HG03558 (cell line): ENCODE measurements around the gene SMNDC1.
"Not testable (repeated sequence)": the region's sequence is repeated elsewhere in the genome, so short reads cannot be mapped to it uniquely, and the experiment has no call there.

ENCODE experiments used
- ATAC-seq: cut with Tn5 transposase; IDR thresholded peaks from one replicate; pipeline ENCODE4 v1.9.1; 2021; ENCODE audit warnings: moderate number of reproducible peaks; ENCODE audit not compliant: unreplicated experiment; ENCODE audit errors: extremely low read depth

SMNDC1 gene

GRCh38 chr10:110304780-110305421 lies at the start of gene SMNDC1:
Gene SMNDC1 (minus strand): TSS chr10:110304920. CDS start chr10:110303587, 1,333 bp downstream.
- ATAC-seq: peak; percentile 83

GRCh38 chr10:110354322-110354766 lies 49.6 kb upstream of the SMNDC1 start:
- ATAC-seq: peak; percentile 20

DNA sequence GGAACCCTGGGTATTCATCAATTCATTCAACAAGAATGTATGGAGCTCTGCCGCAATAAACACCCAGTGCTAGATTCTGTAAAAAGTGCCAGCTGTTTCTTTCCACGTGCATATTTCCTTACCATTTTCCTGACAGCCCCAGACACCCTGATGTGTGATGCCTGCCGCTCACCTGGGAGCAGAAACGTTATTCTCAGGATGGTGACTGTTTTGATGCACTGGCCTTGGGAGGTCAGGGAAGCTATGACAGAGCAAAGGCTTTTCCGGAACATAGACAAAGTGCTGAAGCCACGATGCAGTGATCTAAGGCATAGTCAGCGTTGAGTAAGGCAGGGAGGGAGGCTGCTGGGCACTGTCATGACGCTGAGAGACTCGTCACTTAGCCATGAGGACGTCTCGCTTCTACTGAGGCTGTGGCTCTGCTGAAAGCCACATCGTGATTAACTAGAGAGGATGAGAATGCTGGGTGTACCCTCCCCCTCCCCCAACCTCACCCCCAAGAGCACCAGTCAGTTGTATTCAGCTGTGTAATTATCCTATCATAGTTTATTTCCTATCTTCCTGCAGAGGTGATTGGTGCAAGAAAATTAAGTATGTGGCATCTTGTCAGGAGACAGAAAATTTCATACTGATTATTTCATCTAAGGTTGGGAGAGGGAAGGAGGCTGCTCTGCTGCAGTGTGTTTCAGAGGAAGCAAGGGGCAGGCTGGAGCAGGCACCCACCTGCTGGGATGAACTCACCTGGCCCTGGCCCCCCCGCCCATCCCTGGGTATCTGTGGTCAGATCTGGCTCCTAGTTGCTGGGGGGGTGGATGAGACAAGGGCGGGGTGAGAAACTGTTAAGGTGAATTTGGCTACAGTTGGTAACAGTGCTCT lies 48.8 kb upstream of the SMNDC1 start:
- ATAC-seq: no peak

DNA sequence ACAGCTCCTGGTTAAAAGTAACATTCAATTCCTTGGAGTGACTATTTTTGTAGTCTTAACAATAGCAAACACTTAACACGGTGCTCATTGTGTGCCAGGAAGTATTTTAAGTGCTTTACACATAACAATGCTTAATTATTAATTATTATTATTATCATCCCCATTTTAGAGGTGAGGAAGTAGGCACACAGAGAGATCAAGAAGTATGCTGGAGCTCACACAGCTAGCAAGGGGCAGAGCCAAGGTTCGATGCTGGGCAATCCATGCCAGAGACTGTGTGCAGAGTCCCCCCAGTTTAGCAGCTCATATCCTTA lies 48.2 kb upstream of the SMNDC1 start:
- no peak for ATAC-seq

- no peak for ATAC-seq
Measured at GRCh38 chr10:110350812-110351211, 46.1 kb upstream of the SMNDC1 start.

DNA sequence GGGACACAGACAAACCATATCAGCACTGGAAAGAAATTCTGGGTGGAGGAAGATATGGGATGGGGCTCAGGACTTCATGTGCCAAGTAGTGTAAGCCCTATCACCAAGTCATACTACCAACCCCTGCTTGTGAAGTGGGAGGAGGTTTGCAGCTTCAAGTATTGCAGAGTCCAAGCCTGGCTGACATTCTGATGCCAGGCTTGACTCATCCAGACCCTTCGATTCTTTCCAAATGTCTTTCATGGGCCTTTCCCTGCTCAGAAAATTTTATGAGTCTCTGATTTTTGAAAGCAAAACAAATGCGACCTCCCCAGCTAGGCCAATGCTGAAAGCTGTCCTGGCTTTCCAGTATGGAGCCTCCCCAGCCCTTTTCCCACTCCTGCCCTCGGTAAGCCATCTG lies 45.1 kb upstream of the SMNDC1 start:
- ATAC-seq: no peak

DNA sequence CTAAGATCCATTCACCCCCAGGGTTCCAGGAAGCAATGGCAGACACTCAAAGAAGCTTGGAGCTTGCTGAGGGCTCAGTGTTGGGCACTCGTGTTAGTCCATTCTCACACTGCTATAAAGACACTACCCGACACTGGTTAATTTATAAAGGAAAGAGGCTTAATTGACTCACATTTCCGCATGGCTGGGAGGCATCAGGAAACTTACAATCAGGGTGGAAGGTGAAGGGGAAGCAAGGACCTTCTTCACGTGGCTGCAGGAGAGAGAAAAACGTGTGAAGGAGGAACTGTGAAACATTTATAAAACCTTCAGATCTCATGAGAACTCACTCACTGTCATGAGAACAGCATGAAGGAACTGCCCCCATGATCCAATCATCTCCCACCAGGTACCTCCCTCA lies 44.7 kb upstream of the SMNDC1 start:
- ATAC-seq: no peak

- ATAC-seq: no peak
Measured at GRCh38 chr10:110348336-110348735, 43.6 kb upstream of the SMNDC1 start.

DNA sequence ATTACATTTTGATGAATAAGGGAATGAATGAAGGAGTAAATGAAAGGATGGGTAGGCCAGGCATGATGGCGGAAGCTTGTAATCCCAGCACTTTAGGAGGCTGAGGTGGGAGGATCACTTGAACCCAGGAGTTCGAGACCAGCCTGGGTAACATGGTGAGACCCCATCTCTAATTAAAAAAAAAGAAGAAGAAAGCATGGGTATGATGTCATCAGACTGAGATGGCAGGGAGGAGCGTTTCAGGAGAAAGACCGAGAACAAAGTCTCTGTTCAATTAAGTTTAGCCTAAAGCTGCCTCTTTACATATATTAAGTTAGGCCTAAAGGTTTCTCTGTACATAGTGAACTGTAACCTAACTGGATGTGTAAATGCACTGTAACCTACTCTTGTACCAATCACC lies 42.2 kb upstream of the SMNDC1 start:
- ATAC-seq: no peak

DNA sequence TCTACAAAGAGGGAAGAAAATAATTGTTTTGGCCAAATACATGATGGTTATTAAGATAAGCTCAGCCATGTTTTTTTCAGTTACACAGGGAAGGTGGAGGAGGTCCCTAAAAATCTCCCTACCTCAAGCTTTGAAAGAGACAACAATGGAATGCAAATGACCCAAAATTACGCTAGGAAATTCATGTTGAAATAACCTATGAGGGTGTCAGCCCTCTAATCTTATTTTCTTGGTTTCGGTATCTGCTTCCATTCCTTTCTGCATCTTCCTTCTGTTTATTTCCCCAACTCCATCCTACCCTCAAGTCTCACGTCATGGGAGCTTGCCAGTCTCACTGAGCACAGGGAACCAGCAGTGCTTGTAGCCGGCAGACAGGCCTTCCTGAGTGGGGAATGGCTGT lies 40.6 kb upstream of the SMNDC1 start:
- no peak for ATAC-seq

GRCh38 chr10:110344622-110345021 lies 39.9 kb upstream of the SMNDC1 start:
- ATAC-seq: no peak

GRCh38 chr10:110343947-110344346 lies 39.2 kb upstream of the SMNDC1 start:
- ATAC-seq: no peak

GRCh38 chr10:110340816-110341215 lies 36.1 kb upstream of the SMNDC1 start:
- ATAC-seq: no peak

GRCh38 chr10:110340122-110340521 lies 35.4 kb upstream of the SMNDC1 start:
- ATAC-seq: no peak

- no peak for ATAC-seq
Measured at GRCh38 chr10:110337906-110338305, 33.2 kb upstream of the SMNDC1 start.

GRCh38 chr10:110337401-110337800 lies 32.7 kb upstream of the SMNDC1 start:
- ATAC-seq: no peak

DNA sequence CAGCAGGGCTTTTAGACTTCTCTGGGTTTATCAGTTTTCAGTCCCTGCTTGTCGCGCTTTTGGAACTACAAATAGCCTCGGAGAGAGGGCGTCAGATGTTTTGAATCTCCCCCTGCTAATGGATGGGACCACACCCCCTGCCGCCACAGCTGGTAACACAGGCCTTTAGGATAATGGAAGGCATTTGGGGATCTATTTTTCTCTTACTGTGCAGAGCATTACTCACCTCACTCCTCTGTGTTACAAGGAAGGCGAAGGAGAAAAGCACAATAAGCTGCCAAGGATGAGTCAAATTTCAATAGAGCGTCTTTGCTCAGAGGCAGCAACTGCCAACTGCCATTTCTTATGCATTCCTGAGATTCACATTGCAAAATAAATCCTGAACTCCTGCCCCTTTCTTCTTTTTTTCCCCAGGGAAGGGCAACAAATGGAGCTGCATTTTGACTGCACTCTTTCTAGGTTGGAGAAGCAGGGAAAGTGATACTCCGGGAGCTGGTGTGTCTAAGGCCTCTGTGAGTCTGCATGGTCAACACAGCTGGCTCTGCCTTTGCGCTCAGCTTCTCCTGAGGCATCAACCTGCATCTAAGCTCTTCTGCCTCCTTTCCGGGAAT lies 31.5 kb upstream of the SMNDC1 start:
- no peak for ATAC-seq

DNA sequence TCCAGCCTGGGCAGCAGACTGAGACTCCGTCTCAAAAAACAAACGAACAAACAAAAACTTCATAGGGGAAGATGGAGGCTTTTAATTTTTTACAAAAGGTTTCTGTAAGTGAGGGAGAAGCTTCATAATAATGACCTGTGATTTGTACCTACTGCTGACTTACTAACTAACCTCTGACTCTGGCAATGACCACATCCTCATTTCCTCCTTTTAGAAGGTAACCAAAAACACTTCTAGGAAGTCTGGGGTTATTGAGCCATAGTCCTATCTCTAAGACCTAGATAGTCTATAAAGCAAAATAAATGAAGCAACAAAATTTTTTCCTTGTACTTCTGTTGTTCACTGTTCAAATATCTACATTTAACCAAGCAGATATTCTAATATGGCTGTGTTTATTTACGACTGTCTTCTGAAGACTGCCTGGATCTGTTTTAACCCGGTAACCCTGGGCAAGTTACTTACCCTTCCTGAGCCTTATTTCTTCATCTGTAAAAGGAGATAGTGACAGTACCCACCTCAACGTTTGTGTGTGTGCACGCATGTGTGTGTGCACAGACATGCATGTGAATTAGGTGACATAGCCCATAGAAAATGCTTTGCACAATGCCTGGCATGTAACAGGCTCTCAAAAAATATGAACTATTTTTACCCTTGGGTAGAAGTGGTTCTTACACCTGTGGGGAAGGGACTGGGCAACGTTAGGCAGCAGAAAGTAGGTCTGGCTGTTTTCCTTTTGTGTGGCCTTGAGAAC lies 30.8 kb upstream of the SMNDC1 start:
- no peak for ATAC-seq

GRCh38 chr10:110334061-110334656 lies 29.4 kb upstream of the SMNDC1 start:
- no peak for ATAC-seq

DNA sequence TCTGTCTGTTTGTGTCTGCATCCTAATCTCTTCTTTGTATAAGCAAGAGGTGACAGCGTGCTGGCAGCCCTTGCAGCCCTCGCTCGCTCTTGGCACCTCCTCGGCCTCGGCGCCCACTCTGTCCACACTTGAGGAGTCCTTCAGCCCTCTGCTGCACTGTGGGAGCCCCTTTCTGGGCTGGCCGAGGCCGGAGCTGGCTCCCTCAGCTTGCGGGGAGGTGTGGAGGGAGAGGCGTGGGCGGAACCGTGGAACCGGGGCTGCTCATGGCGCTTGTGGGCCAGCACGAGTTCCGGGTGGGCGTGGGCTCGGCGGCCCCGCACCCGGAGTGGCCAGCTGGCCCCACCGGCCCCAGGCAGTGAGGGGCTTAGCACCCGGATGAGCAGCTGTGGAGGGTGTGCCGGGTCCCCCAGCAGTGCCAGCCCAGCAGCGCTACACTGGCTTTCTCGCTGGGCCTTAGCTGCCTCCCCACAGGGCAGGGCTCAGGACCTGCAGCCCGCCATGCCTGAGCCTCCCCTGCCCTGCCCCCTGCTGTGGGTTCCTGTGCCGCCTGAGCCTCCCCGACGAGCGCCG lies 26.6 kb upstream of the SMNDC1 start:
- ATAC-seq: not testable (repeated sequence)
